ENCODE data around the gene MICU1.
A peak's percentile ranks its signal among the peaks of the same experiment; 100 is the strongest.

Gene MICU1

DNA sequence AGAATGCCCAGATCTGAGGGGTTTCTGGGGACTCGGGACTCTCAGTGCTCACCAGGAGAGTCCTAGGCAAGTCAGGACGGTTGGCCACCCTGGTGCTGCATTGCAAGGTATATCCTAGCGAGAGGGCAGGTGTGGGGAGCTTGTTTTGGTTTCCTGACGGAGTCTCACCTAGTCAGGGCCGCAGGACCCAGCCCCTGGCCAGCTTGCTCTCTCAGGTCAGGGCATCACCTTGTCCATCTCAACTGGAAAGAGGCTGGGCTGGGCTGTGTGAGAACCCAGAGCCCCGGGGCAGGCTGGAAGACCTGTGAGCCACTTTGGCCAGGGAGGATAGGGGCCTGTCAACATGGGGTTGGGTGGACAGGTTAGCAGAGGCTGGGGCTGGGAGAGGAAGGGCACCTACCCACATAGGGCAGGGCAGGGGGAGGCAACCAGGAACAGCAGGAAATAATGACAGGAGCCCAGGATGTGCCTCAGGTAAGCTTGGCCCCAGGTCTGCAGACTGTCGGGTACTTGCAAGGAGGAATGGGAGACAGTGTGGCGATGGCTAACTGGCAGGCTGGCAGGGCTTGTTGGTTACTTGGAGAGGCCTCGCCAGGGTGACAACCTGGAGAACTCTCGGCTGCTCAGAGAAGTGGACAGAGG, 302.6 kb downstream of the MICU1 start:
- DNase-seq = no peak

DNA sequence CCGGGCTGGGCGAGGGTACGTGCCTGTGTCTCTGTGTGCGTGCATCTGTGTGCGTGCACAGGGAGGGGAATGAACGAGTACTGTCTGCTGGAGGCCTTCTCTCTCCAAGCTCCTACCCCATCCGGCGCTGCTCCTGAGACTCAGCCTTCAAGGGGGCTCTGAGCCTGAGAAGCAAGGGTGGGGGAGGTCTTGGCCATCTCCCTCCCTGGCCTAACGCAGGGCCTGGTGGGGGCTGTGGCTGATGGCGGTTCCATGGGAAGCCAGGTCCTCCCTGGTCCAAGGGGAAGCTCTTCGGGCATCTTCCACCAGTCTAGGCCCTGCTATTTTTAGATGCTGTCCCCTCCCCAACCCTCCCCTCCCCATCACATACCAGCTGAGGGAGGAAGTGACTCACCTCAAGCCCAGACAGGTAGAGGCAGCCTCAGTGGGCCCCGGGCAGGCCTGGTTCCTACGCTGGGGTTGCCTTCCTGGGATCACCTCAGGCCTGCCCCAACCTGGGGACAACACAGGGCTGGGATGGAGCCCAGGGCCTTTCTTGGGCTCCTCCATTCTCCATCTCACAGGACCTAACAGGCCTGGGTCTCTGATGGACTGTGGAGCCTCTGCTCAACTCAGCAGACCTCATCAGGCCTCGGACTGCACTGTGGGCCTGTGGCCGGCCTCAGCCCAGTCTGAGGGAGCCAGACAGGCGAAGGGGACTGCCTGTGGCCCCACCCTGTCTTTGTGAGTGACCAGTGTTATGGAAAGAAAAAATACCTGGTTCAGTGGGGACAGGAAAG, 303.4 kb downstream of the MICU1 start:
- no peak for DNase-seq

DNA sequence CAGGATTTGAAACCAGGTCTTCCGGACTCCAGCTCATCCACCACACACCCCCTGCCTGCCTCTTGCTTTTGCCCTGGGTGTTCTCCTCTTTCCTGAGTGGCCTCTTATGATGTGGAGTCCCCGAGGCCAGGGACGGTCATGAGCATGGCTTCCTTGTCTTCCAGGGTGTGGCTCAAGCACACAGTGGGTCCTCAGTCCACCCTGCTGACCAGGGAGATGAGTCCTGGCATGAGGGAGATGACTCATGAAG, 303.9 kb downstream of the MICU1 start:
- DNase-seq = no peak

- DNase-seq = no peak
Measured at GRCh38 chr10:72321248-72322029, 304.4 kb downstream of the MICU1 start.

- peak; percentile 98 for DNase-seq
Measured at GRCh38 chr10:72320676-72321247, 305.1 kb downstream of the MICU1 start.

DNA sequence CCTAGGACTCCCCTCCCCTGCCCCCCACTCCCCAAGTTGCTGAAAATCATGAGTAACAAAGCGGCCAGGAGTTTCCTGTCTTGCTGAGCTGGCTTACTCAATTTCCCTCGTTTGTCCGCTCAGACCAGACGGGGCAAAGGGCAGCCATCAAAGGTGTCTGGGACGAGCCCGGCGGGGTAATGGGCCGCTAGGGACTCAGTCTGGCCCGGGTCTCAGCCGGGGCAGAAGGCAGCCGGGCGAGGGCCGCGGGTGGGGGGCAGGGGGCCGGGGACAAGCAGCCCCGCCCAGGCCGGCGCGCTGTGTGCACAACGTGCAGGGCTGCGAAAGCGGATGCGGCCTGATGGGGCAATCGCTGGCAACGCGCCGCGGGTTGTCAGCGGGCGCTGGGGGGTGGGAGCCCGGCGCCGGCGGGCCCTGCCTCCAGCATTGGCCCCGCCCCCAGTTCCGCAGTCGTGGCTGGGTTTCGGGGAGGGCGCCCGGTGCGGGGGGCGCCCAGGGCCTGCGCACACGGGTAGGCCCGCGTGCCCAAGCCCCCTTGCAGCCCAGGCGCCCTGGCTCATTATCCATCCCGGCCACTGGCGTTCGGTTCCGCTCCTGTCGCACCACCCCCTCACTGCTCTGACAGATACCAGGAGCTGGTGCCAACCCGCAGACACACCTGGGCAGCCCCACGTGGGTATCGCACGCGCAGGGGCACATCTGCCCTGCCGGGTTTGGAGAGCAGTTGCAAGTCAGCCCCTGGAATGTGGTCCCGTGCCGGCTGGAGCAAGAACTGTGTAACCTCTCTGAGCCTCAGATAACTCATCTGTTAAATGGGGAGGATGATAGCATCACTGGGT, 306.2 kb downstream of the MICU1 start:
- DNase-seq = peak; percentile 82

DNA sequence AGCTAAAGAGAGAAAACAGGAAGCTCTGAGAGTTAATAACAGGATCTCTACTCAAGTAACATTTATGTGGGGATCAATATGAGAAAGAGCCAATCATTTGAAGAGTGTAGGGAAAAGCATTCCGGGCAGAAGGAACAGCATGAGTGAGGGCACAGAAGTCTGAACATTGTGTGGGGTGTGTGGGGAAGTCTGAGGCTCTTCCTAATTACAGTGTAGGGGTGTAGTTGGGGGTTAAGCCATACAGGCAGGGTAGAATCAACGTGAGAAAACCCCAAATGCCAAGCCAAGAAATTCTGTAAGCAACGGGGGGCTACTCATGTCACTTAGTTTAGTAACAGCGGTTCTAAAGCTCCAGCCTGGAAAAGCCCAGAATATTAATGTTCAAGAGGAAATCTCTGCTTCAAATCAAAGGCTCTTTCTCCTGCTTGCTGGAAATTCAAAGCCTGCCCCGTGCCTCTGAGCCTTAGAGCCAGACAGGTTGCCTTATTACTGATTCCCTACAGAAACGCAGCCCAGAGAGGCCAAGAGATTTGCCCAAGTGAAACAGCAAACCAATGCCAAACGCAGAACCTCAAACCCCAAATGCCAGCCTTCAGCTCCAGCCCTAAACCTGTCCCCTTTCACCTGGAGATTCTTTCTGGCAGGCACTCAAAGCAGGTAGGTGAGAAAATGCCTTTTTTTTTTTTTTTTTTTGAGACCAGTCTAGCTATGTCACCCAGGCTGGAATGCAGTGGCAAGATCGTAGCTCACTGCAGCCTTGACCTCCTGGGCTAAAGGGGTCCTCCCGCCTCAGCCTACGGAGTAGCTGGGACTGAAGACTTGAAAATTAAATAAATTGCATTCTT, 307.2 kb downstream of the MICU1 start:
- DNase-seq = no peak

All from GF-D8 (cell line).